Karpas-422 (cell line): ENCODE data around the gene ZFHX3. TPM values are rescaled to one million over a fixed set of nuclear protein-coding genes. Genes with fewer than 3 reads are reported as not detected.
A peak's percentile ranks its signal among the peaks of the same experiment; 100 is the strongest.

ENCODE experiments used
- DNase-seq: peaks from one replicate; pipeline ENCODE4 v3.0.0-alpha.2; 2015
- H2AFZ ChIP-seq: fragments of 200-600 bp; sonication (generic); 2 replicates; pipeline ENCODE4 v1.6.1; 2014; ENCODE audit warnings: antibody characterized with exemption, low read length, mixed read lengths
- H3K27ac ChIP-seq: fragments of 200-600 bp; sonication (generic); 2 replicates; pipeline ENCODE4 v1.5.1; 2014; ENCODE audit warnings: mild to moderate bottlenecking, low read length, moderate library complexity
- H3K27me3 ChIP-seq: fragments of 200-600 bp; sonication (generic); 2 replicates; pipeline ENCODE4 v1.6.1; 2014; ENCODE audit warnings: low read length, mixed read lengths
- H3K36me3 ChIP-seq: fragments of 200-600 bp; sonication (generic); 2 replicates; pipeline ENCODE4 v1.6.1; 2014; ENCODE audit warnings: low read length, mixed read lengths; ENCODE audit not compliant: insufficient read depth
- H3K4me1 ChIP-seq: fragments of 200-600 bp; sonication (generic); 2 replicates; pipeline ENCODE4 v1.6.1; 2014; ENCODE audit warnings: mild to moderate bottlenecking, low read length, mixed read lengths
- H3K4me2 ChIP-seq: fragments of 200-600 bp; sonication (generic); 2 replicates; pipeline ENCODE4 v1.6.1; 2014; ENCODE audit warnings: low read length, low read depth, mild to moderate bottlenecking; ENCODE audit not compliant: poor library complexity, severe bottlenecking
- H3K4me3 ChIP-seq: fragments of 200-600 bp; sonication (generic); 2 replicates; pipeline ENCODE4 v1.5.1; 2014; ENCODE audit warnings: mild to moderate bottlenecking, antibody characterized with exemption, low read length, mixed read lengths
- H3K79me2 ChIP-seq: fragments of 200-600 bp; sonication (generic); 2 replicates; pipeline ENCODE4 v1.6.1; 2014; ENCODE audit warnings: mild to moderate bottlenecking, low read length, mixed read lengths
- H3K9ac ChIP-seq: fragments of 200-600 bp; sonication (generic); 2 replicates; pipeline ENCODE4 v1.6.0; 2014; ENCODE audit warnings: low read length
- H3K9me2 ChIP-seq: fragments of 200-600 bp; sonication (generic), shearing (Covaris generic); replicated peaks from 2 replicates; pipeline ENCODE4 v1.6.0; 2014; ENCODE audit warnings: mild to moderate bottlenecking, low read length, moderate library complexity; ENCODE audit not compliant: insufficient read depth
- H3K9me3 ChIP-seq: fragments of 300-700, 200-600 bp; sonication (generic); 2 replicates; pipeline ENCODE4 v1.6.1; 2014; ENCODE audit warnings: low read length, mixed read lengths
- H4K20me1 ChIP-seq: fragments of 200-600 bp; sonication (generic); 2 replicates; pipeline ENCODE4 v1.6.1; 2014; ENCODE audit warnings: mild to moderate bottlenecking, antibody characterized with exemption, low read length, low read depth; ENCODE audit not compliant: insufficient read depth
- total RNA-seq: library from RNA; depleted of rRNA; stranded (reverse); fragments of >200 nt; shearing (Covaris generic); gene quantifications from 2 replicates; pipeline ENCODE4 v1.2.3, GENCODE V29; 2014; ENCODE audit warnings: low replicate concordance

The ZFHX3 gene
- total RNA-seq, 1 experiment from 2014 or later: 0.67 TPM

DNA sequence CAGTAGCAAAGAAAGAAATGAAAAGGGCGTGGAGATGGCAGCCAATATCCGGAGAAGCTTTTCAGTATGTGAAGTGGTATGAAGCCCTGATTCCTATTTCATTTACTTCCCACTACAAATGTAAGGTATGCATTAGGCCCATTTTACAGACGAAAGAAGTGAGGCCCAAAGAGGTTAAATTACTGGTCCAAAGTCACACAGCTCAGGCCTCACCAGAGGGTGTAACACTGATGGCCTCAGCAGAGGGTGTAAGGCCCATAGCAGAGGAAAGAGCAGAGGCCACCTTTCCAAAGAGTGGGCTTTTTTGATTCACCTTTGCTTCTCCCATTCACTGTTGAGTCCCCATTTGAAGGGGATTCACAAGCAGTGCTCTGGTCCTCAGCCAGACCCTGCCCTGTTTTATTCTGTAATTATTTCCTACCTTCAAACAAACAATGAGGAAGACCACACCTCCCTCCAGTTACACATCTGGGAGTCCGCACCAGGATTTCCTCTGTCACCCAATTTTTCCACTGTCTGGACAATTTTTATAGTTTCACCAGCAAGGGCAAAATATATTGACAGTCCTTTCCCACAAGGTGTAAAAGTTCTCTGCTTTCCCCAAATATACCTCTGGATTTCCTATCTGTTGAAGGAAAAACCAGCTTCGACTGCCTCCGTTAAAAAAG is 7.1 kb downstream of the ZFHX3 start:
- H3K9ac ChIP-seq: no peak overlapping the region
- peaks cover 8% of the 10 kb centered on the region; the same call in 1 of the 2 replicates for H4K20me1 ChIP-seq
- H2AFZ ChIP-seq: no peak overlapping the region
- H3K4me1 ChIP-seq: peaks cover 8% of the 10 kb centered on the region
- H3K4me3 ChIP-seq: no peak overlapping the region
- H3K27me3 ChIP-seq: no peaks in the 10 kb centered on the region
- DNase-seq: no peak
- H3K9me3 ChIP-seq: no peaks in the 10 kb centered on the region
- no peaks in the 10 kb centered on the region for H3K36me3 ChIP-seq
- H3K27ac ChIP-seq: no peak overlapping the region
- H3K9me2 ChIP-seq: no peaks in the 10 kb centered on the region
- H3K79me2 ChIP-seq: no peaks in the 10 kb centered on the region
- H3K4me2 ChIP-seq: no peak overlapping the region

DNA sequence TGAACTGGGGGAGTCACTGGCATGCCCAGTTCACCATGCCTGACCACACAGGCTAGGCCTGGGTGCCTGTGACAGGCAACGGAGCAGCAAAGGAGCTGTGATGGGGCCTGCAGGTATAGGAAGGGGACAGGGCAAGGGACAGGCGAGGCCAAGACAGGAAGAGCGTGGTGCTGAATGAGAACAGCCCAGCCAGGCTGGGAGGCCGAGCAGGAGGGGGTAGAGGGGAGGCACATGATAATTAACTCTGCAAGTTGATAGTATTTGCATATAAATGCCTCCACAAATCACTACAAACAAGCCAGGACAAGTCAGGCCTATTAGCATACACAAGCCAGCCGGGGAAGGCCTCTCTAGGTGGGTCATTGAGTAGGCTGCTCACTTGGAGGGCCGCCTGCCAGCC is 7.8 kb downstream of the ZFHX3 start:
- no peak overlapping the region for H2AFZ ChIP-seq
- H3K9me2 ChIP-seq: no peaks in the 10 kb centered on the region
- peaks cover 9% of the 10 kb centered on the region for H3K4me1 ChIP-seq
- H3K79me2 ChIP-seq: no peaks in the 10 kb centered on the region
- no peak overlapping the region for H3K4me3 ChIP-seq
- no peaks in the 10 kb centered on the region for H3K9me3 ChIP-seq
- peaks cover 8% of the 10 kb centered on the region; the same call in 1 of the 2 replicates for H4K20me1 ChIP-seq
- H3K9ac ChIP-seq: no peak overlapping the region
- no peak overlapping the region for H3K27ac ChIP-seq
- H3K36me3 ChIP-seq: no peaks in the 10 kb centered on the region
- no peak overlapping the region for H3K4me2 ChIP-seq
- DNase-seq: no peak
- no peaks in the 10 kb centered on the region for H3K27me3 ChIP-seq

DNA sequence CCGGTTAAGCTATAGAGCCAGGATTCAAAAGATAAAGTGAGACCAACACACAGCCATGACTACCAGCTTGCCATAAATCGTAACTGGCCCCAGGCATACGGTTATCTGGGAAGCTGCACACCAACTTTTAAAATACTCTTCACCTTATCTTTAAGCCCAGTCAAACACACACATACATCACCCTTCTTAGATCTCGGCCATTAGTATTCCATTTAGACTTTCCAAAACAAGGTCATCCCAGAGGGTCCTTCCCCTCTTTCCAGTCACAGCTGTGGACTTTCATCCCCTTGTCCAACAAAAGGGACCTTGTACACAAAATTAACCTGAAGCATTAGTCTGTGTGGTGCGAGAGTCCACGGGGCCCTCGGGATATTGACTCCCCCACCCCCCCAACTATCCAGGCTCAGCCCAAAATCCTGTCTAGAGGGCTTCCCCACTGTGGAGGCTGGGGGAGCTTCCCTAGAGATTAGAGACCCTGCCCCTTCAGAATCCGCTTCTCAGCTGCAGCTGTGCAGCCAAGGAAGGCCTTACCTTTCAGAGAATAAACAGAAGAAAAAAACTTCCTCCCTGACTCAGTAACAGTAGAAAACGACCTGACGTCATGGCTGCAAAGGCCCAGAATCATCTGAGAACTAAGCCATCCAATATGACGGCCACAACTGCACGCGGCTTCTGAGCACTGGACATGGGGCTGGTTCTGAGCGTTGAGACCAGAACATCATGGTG is 9.9 kb downstream of the ZFHX3 start:
- no peak overlapping the region for H3K27ac ChIP-seq
- H4K20me1 ChIP-seq: peaks cover 8% of the 10 kb centered on the region; the same call in 1 of the 2 replicates
- H3K79me2 ChIP-seq: no peaks in the 10 kb centered on the region
- no peaks in the 10 kb centered on the region for H3K27me3 ChIP-seq
- peaks cover 9% of the 10 kb centered on the region for H3K4me1 ChIP-seq
- no peak overlapping the region for H3K4me3 ChIP-seq
- no peak overlapping the region for H2AFZ ChIP-seq
- H3K4me2 ChIP-seq: no peak overlapping the region
- no peaks in the 10 kb centered on the region for H3K9me3 ChIP-seq
- H3K9ac ChIP-seq: no peak overlapping the region
- H3K9me2 ChIP-seq: no peaks in the 10 kb centered on the region
- no peak for DNase-seq
- no peaks in the 10 kb centered on the region for H3K36me3 ChIP-seq

DNA sequence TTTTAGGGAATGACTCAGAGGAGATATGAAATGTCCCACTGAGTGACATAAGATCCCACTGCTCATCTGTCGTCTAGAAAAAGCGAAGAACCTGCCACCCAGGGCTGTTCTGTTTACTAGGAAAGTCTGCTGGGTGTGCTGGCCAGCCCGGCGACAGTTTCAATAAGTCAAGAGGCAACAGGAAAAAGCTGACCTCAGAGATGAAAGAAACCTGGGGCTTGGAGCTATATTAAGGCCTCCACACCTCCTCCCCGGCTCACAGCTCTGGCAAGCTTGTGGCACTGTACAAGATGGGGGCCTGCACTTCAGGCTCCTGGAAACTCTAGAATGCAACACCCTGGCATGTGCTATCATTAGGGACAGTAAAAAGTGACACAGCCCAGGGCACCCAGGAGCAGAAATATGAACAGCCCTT is 10.6 kb downstream of the ZFHX3 start:
- Histone ChIP-seq H3K9me2 (no peaks in the 10 kb centered on the region), H3K79me2 (no peaks in the 10 kb centered on the region), H3K4me2 (no peak overlapping the region), H3K4me1 (peaks cover 9% of the 10 kb centered on the region), H3K27me3 (no peaks in the 10 kb centered on the region), H4K20me1 (peaks cover 5% of the 10 kb centered on the region; the same call in 1 of the 2 replicates), H3K9me3 (no peaks in the 10 kb centered on the region), H2AFZ (no peak overlapping the region), H3K27ac (no peak overlapping the region), H3K9ac (no peak overlapping the region), H3K4me3 (no peak overlapping the region), H3K36me3 (no peaks in the 10 kb centered on the region)
- no peak for DNase-seq

DNA sequence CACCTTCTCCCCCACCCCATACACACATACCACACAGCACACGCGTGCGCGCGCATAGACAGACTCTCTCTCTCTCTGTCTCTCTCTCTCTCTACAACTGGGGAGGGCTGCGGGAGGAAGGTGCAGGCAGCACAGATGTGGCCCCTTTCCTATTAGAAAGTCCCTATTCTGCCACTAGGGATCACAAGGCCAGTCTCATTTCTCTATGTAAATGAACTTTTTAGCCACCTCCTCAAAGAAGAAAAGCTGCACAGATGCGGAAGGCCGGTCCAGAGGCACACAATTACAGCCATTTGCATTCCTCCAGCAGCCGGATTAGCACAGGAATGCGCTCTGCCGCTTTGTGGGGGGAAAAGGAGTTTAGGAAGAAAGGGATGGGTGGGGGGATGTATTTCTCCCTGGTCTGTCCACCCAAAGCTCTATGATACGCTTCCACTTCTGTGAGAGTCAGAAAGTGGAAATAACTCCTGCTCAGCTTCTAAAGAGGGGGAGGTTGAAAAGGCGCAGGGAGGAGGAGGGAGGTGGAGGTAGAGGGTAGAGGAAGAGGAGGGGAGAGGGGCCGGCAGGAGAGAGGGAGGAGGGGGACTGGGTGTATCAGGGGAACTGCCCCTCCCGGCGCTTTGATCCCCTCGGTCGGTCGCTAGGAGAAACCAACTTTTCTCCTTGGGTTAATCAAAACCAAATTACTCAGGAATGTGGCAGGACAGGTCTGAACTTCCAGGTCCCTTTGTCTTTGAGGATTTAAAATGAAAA is 11.7 kb downstream of the ZFHX3 start:
- Histone ChIP-seq H3K9me3 (no peaks in the 10 kb centered on the region), H3K4me3 (no peak overlapping the region), H2AFZ (no peak overlapping the region), H3K9ac (no peak overlapping the region), H3K79me2 (no peaks in the 10 kb centered on the region), H3K27me3 (no peaks in the 10 kb centered on the region), H3K36me3 (no peaks in the 10 kb centered on the region), H3K4me2 (peak overlapping the region; percentile 27), H4K20me1 (no peaks in the 10 kb centered on the region; the same call in 1 of the 2 replicates), H3K27ac (no peak overlapping the region), H3K4me1 (peaks cover 9% of the 10 kb centered on the region), H3K9me2 (no peaks in the 10 kb centered on the region)
- peak; percentile 42 for DNase-seq

DNA sequence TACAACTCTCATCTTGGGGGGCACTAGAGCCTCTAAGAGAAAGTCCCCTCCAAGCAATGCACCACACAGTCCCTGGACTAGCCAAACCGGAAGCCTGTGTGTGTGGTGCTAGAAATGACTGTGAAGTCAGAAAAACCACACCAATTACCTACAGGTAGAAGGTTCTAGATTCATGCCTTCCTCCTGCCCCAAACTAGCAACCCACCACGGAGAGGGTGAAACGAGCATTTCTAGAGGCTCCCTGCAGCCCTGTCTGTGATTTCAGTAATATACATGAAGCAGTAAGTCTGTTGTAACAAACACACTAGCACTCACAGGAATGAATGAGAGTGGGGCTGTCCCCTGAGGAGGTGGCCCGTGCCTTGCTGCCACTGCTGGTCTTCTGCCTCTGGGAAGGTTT is 13.6 kb downstream of the ZFHX3 start:
- no peak for DNase-seq
- no peaks in the 10 kb centered on the region; the same call in 1 of the 2 replicates for H4K20me1 ChIP-seq

DNA sequence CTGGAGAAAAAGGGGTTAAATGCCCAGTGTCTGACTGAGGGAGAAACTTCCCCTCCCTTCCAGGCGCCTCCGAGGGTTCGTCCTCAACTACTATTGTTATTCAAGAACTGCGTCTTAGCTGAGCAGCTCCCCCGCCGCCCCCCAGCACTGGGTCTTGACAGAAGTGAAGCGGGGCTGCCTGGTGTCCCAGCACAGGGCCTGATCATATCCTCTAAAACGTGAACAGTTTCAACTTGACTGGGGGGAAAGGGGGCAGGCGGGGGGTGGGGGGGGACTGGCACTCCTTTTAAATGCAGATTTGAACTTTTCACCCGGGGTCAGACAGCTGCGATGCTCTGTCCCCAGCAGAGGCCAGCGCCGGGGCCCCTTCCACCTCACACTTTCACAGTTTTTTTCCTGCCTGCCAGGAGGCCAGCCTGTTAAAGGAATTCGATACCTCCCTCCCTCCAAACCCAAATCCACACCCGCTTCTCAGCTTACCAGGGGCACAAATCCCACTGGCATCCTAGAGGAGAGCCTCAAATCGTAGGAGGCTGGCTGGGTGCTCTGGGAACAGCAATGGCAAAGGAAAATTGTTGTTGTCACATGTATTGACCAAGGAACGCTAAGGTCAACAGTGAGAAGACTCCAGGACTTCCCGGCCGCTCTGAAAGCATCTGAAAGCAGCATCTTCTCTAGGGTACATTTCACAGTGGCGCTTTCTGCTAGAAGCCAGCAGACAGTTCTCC is 14.5 kb downstream of the ZFHX3 start:
- Histone ChIP-seq H3K9me3 (no peaks in the 10 kb centered on the region), H3K27me3 (no peaks in the 10 kb centered on the region), H4K20me1 (no peaks in the 10 kb centered on the region; the same call in 1 of the 2 replicates), H3K9me2 (no peaks in the 10 kb centered on the region), H2AFZ (no peak overlapping the region), H3K27ac (no peak overlapping the region), H3K79me2 (no peaks in the 10 kb centered on the region), H3K36me3 (no peaks in the 10 kb centered on the region), H3K4me3 (no peak overlapping the region), H3K9ac (no peak overlapping the region), H3K4me2 (no peak overlapping the region), H3K4me1 (peaks cover 9% of the 10 kb centered on the region)
- DNase-seq: no peak

More for the DNA sequence above, 13.6 kb downstream of the ZFHX3 start:
- H3K9me3 ChIP-seq: no peaks in the 10 kb centered on the region
- H2AFZ ChIP-seq: no peak overlapping the region
- H3K4me2 ChIP-seq: no peak overlapping the region
- peaks cover 9% of the 10 kb centered on the region for H3K4me1 ChIP-seq
- no peaks in the 10 kb centered on the region for H3K9me2 ChIP-seq
- H3K9ac ChIP-seq: no peak overlapping the region
- H3K27ac ChIP-seq: no peak overlapping the region
- no peaks in the 10 kb centered on the region for H3K36me3 ChIP-seq
- no peaks in the 10 kb centered on the region for H3K79me2 ChIP-seq
- H3K4me3 ChIP-seq: no peak overlapping the region
- no peaks in the 10 kb centered on the region for H3K27me3 ChIP-seq
